BJ (cell line): Measurements from ENCODE around the gene FAHD1. TPM values are rescaled to one million over a fixed set of nuclear protein-coding genes. Genes with fewer than 3 reads are reported as not detected.

Experiments
- CTCF ChIA-PET: fragments of 350-600 bp; formaldehyde crosslinking; extraction: SDS; loops from one replicate; lab custom pipeline; 2021; ENCODE audit warnings: antibody characterized with exemption, inconsistent platforms; lab: Yijun Ruan, JAX
- POLR2A ChIA-PET: fragments of 300-600 bp; sonication (Branson Sonifier 250); formaldehyde crosslinking; extraction: SDS; loops from one replicate; lab custom pipeline; 2021; ENCODE audit warnings: antibody characterized with exemption; lab: Charles Lee
- DNase-seq: peaks from one replicate; pipeline ENCODE4 v3.0.0-alpha.2; 2011; ENCODE audit warnings: low read depth
- H3K27me3 ChIP-seq: 2 replicates; pipeline ENCODE4 v1.6.0; 2011; ENCODE audit warnings: low read length; ENCODE audit not compliant: control insufficient read depth, insufficient read depth
- H3K36me3 ChIP-seq: 2 replicates; pipeline ENCODE4 v1.5.1; 2011; ENCODE audit warnings: low read length; ENCODE audit not compliant: control insufficient read depth, insufficient read depth
- H3K4me3 ChIP-seq: 2 replicates; pipeline ENCODE4 v1.5.1; 2011; ENCODE audit warnings: low read depth, mild to moderate bottlenecking, control low read depth, low read length
- CTCF ChIP-seq: IDR thresholded peaks from 2 replicates; pipeline ENCODE4 v1.5.1; 2011; ENCODE audit warnings: low read depth, mild to moderate bottlenecking, control low read depth, inconsistent platforms, low read length, moderate library complexity; ENCODE audit not compliant: insufficient read depth
- polyA plus RNA-seq: library from polyadenylated mRNA; depleted of rRNA; stranded (reverse); fragments of >200 nt; gene quantifications from 2 replicates; pipeline ENCODE4 v1.2.3, GENCODE V29; 2011; rRNA removed

FAHD1 gene
- polyA plus RNA-seq, 1 experiment = 52.5 TPM

DNA sequence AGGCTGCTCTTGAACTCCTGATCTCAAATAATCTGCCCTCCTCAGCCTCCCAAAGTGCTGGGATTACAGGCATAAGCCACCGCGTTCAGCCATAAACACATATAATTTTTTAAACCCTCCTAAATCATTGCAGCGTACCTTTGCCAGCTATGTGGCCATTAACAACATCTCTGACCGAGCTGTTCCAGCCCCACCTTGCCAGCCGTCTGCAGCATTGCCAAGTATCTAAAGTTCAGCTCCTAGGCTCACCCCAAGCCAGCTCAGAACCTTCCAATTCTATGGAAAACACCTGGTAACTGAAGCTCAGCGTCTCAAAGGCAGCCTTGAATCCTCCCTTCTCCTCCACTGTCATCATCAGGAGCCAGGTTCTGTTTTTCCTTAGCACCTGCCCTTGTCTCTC is 50.1 kb downstream of the FAHD1 start:
- no peaks in the 10 kb centered on the region for H3K36me3 ChIP-seq
- no peak for TF ChIP-seq CTCF
- peaks cover 4% of the 10 kb centered on the region for H3K27me3 ChIP-seq
- CTCF ChIA-PET = no interaction called here
- no peak for DNase-seq
- H3K4me3 ChIP-seq = no peak overlapping the region
- POLR2A ChIA-PET = no interaction called here

GRCh38 chr16:1877804-1878203 is 50.8 kb downstream of the FAHD1 start:
- POLR2A ChIA-PET = no interaction called here
- TF ChIP-seq CTCF = no peak
- CTCF ChIA-PET = no interaction called here

GRCh38 chr16:1878256-1878655 is 51.2 kb downstream of the FAHD1 start:
- ChIA-PET CTCF (interaction anchor here (0.8 kb wide), 1 partner anchor 51 kb away, joined by 3 read pairs; no protein-coding TSS in a partner anchor), POLR2A (interaction anchor here (0.6 kb wide), 1 partner anchor 8 kb away, joined by 3 read pairs; no protein-coding TSS in a partner anchor)
- Histone ChIP-seq H3K27me3 (peaks cover 4% of the 10 kb centered on the region), H3K4me3 (no peak overlapping the region), H3K36me3 (no peaks in the 10 kb centered on the region)
- no peak for TF ChIP-seq CTCF
- no peak for DNase-seq

More at GRCh38 chr16:1877804-1878203, 50.8 kb downstream of the FAHD1 start:
- Histone ChIP-seq H3K27me3 (peaks cover 4% of the 10 kb centered on the region), H3K36me3 (no peaks in the 10 kb centered on the region), H3K4me3 (no peak overlapping the region)
- no peak for DNase-seq

Other genes starting within 250 kb of the FAHD1 start
- gene IFT140, start 215.1 kb upstream of the FAHD1 start, polyA plus RNA-seq = 5.3 and 10.4 TPM in 2 replicates
- 5.2 and 8.0 TPM in 2 replicates for gene CRAMP1, start 214.8 kb upstream of the FAHD1 start, polyA plus RNA-seq
- gene JPT2, start 148.9 kb upstream of the FAHD1 start, polyA plus RNA-seq = 46.2 and 47.6 TPM in 2 replicates
- 12.3 and 22.5 TPM in 2 replicates for gene MAPK8IP3, start 121.0 kb upstream of the FAHD1 start, polyA plus RNA-seq
- 20.3 and 34.3 TPM in 2 replicates for gene NME3, start 55.7 kb upstream of the FAHD1 start, polyA plus RNA-seq
- 2.9 and 4.0 TPM in 2 replicates for gene EME2, start 54.4 kb upstream of the FAHD1 start, polyA plus RNA-seq
- gene MRPS34, start 54.1 kb upstream of the FAHD1 start, polyA plus RNA-seq = 64.2 and 69.6 TPM in 2 replicates
- gene SPSB3, start 44.6 kb upstream of the FAHD1 start, polyA plus RNA-seq = 15.0 and 36.5 TPM in 2 replicates
- gene NUBP2, start 44.2 kb upstream of the FAHD1 start, polyA plus RNA-seq = 27.9 and 38.0 TPM in 2 replicates
- not detected in 2 replicates for gene IGFALS, start 33.5 kb upstream of the FAHD1 start, polyA plus RNA-seq
- 32.2 and 51.6 TPM in 2 replicates for gene HAGH, start 381 bp upstream of the FAHD1 start, polyA plus RNA-seq
- 0.25 and 0.28 TPM in 2 replicates for gene MEIOB, start 45.0 kb downstream of the FAHD1 start, polyA plus RNA-seq
- not detected in 2 replicates for gene HS3ST6, start 91.2 kb downstream of the FAHD1 start, polyA plus RNA-seq
- gene MSRB1, start 116.0 kb downstream of the FAHD1 start, polyA plus RNA-seq = 44.4 and 61.9 TPM in 2 replicates
- gene RPL3L, start 127.5 kb downstream of the FAHD1 start, polyA plus RNA-seq = not detected in 2 replicates
- 155 and 183 TPM in 2 replicates for gene NDUFB10, start 132.3 kb downstream of the FAHD1 start, polyA plus RNA-seq
- gene RPS2, start 137.6 kb downstream of the FAHD1 start, polyA plus RNA-seq = 3,098 and 4,041 TPM in 2 replicates
- not detected in 2 replicates for gene RNF151, start 139.7 kb downstream of the FAHD1 start, polyA plus RNA-seq
- gene TBL3, start 144.8 kb downstream of the FAHD1 start, polyA plus RNA-seq = 16.5 and 33.1 TPM in 2 replicates
- 0.17 TPM in 1 of 2 replicates, not detected in the other for gene NOXO1, start 154.3 kb downstream of the FAHD1 start, polyA plus RNA-seq
- 14.6 and 19.8 TPM in 2 replicates for gene GFER, start 157.0 kb downstream of the FAHD1 start, polyA plus RNA-seq
- gene SYNGR3, start 162.8 kb downstream of the FAHD1 start, polyA plus RNA-seq = 2.5 and 3.3 TPM in 2 replicates
- 14.4 and 23.0 TPM in 2 replicates for gene ZNF598, start 182.6 kb downstream of the FAHD1 start, polyA plus RNA-seq
- 0.26 and 0.33 TPM in 2 replicates for gene NPW, start 192.6 kb downstream of the FAHD1 start, polyA plus RNA-seq
- 62.1 and 107 TPM in 2 replicates for gene NHERF2, start 199.7 kb downstream of the FAHD1 start, polyA plus RNA-seq
- 14.6 and 21.0 TPM in 2 replicates for gene NTHL1, start 220.6 kb downstream of the FAHD1 start, polyA plus RNA-seq
- gene TSC2, start 220.8 kb downstream of the FAHD1 start, polyA plus RNA-seq = 30.5 and 66.3 TPM in 2 replicates